Camera-type eye (tissue), 1 donor: ENCODE results near the gene KLHDC8A. TPM values are rescaled to one million over a fixed set of nuclear protein-coding genes. Genes with fewer than 3 reads are reported as not detected.

Source experiments
- total RNA-seq: library from RNA; depleted of rRNA; stranded (reverse); fragments of >200 nt; gene quantifications from one replicate; pipeline ENCODE4 v1.2.3, GENCODE V29; 2014

KLHDC8A gene, protein sequence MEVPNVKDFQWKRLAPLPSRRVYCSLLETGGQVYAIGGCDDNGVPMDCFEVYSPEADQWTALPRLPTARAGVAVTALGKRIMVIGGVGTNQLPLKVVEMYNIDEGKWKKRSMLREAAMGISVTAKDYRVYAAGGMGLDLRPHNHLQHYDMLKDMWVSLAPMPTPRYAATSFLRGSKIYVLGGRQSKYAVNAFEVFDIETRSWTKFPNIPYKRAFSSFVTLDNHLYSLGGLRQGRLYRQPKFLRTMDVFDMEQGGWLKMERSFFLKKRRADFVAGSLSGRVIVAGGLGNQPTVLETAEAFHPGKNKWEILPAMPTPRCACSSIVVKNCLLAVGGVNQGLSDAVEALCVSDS
- 20.7 TPM for total RNA-seq

DNA sequence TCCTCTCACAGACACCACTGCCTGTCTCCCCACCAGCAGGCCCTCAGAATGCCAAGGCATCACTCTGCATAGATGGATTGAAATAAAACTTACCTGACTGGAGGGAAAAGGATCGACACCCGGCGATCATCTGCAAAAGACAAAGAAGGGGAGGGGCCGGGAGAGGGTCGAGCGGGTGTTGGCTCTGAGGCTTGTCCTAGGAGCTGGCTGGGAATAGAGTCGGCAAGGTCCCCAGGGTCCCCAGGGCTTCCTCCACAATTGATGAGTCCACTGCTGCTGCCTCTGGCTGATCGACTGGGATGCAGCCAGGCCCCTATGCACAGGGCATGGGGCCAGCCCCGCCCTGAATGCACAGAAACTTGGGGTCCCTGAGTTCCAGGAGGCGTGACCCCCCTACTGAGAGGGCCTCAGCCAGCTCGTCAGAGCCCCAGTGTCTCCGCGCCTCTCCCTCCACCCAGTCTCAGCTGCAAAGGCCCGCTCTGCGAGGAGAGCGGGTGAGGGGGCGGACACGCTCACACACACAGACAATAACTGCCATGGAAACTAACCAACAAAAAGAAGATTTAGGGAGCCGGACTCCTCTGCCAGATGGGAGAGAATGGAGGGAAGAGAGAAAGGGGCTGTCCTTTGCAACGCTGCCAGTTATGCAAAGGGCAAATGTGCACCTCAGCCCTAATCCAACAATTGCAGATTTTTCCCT, at the start of gene KLHDC8A:
Gene KLHDC8A (minus strand): TSS at position 483 of the 700 bp plus-strand sequence. CDS start 13,318 bp downstream, outside the sequence.

DNA sequence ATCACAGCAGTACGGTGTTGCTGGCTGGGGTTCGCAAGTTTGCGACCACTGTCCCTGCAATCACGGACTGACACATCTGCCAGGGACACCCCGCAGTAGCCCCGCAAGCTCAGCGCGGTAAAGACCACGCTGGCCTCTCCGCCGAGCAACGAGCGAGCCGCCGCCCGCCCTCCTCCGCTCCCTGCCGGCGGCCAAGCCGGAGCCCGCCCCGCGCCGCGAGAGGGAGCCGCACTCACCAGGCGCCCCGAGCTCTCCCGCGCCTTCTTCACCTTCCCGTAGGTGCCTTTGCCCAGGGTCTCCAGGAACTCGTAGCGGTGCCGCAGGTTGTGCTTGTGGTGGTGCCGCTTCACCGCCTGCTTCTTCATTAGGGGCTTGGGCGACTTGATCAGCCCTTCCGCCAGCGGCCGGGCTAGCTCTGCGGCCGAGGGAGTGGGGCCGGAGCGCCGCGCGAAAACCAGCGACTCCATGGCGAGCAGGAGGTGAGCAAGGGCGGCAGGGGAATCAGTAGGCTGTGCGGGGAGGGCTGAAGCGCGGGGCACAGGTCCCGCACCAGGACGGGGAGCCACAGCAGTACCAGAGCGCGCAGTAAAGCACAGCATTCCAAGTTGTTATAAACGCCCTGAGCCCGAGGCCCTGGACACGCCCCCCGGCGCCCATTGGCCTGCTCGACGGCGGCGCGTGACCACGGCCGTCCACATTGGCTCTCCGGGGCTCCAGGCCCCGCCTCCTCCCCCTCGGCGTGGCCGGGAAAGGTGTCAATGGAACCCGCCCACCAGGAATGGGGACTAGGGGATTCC, 35.4 kb downstream of the KLHDC8A start, which contains the start of gene NUAK2:
Gene NUAK2 (minus strand): TSS at position 584 of the 797 bp plus-strand sequence. CDS start 117 bp downstream, at position 467.

Other genes starting within 250 kb of the KLHDC8A start
- 35.3 TPM for gene RBBP5, start 234.9 kb downstream of the KLHDC8A start, total RNA-seq
- 29.2 TPM for gene DSTYK, start 145.2 kb downstream of the KLHDC8A start, total RNA-seq
- 45.5 TPM for gene TMCC2, start 129.0 kb downstream of the KLHDC8A start, total RNA-seq
- 7.4 TPM for gene NUAK2, start 35.2 kb downstream of the KLHDC8A start, total RNA-seq
- 64.0 TPM for gene LEMD1, start 65.1 kb upstream of the KLHDC8A start, total RNA-seq
- 8.4 TPM for gene BLACAT1, start 99.1 kb upstream of the KLHDC8A start, total RNA-seq
- 7.0 TPM for gene CDK18, start 147.7 kb upstream of the KLHDC8A start, total RNA-seq